ENCODE measurements around the gene OLFML2A.

Gene OLFML2A

GRCh38 chr9:124800306-124801259 is 23.6 kb downstream of the OLFML2A start:
- peak; percentile 59 for DNase-seq

- no peak for DNase-seq
Observed at GRCh38 chr9:124801356-124801755, 24.4 kb downstream of the OLFML2A start.

GRCh38 chr9:124802426-124802825 is 25.5 kb downstream of the OLFML2A start:
- no peak for DNase-seq

- no peak for DNase-seq
Observed at GRCh38 chr9:124803911-124804310, 27.0 kb downstream of the OLFML2A start.

- no peak for DNase-seq
Observed at GRCh38 chr9:124805186-124805585, 28.3 kb downstream of the OLFML2A start.

- no peak for DNase-seq
Observed at GRCh38 chr9:124808246-124808956, 31.5 kb downstream of the OLFML2A start.

- DNase-seq, result no peak
Observed at GRCh38 chr9:124809211-124809610, 32.3 kb downstream of the OLFML2A start.

GRCh38 chr9:124809741-124810500 is 33.0 kb downstream of the OLFML2A start:
- DNase-seq, result no peak

- DNase-seq, result no peak
Observed at GRCh38 chr9:124810663-124811355, 33.9 kb downstream of the OLFML2A start.

GRCh38 chr9:124812441-124812876 is 35.5 kb downstream of the OLFML2A start:
- DNase-seq, result no peak

GRCh38 chr9:124813041-124813440 is 36.1 kb downstream of the OLFML2A start:
- no peak for DNase-seq

- no peak for DNase-seq
Observed at GRCh38 chr9:124813501-124814163, 36.7 kb downstream of the OLFML2A start.

GRCh38 chr9:124814164-124814535 is 37.2 kb downstream of the OLFML2A start:
- no peak for DNase-seq

GRCh38 chr9:124815601-124816000 is 38.7 kb downstream of the OLFML2A start:
- no peak for DNase-seq

GRCh38 chr9:124818431-124819281 is 41.7 kb downstream of the OLFML2A start:
- DNase-seq, result no peak

GRCh38 chr9:124820698-124821623 is 44.0 kb downstream of the OLFML2A start:
- DNase-seq, result no peak

GRCh38 chr9:124828489-124829333 is 51.8 kb downstream of the OLFML2A start:
- no peak for DNase-seq

- no peak for DNase-seq
Observed at GRCh38 chr9:124829334-124829669, 52.4 kb downstream of the OLFML2A start.

GRCh38 chr9:124830593-124830992 is 53.7 kb downstream of the OLFML2A start:
- DNase-seq, result no peak
